Stimulated activated CD8-positive, alpha-beta memory T cell treated with anti-CD3 and anti-CD28 coated beads, Interleukin-4, amount 100 ng/mL, for 1 hour (primary cell): ENCODE data around the gene ZNF865.

ENCODE experiments used
- DNase-seq, 2 donors: peaks; one replicate each; pipeline ENCODE4 v3.0.0-alpha.2; 2020; ENCODE audit warnings: low read depth in 2 of 2, low spot score in 1 of 2

The ZNF865 gene

GRCh38 chr19:55605207-55605636, 225 bp upstream of the ZNF865 start:
- peak; percentile 95 to 97 for DNase-seq

GRCh38 chr19:55606471-55606787, 982 bp downstream of the ZNF865 start:
- no peak for DNase-seq

- DNase-seq = no peak
These were observed 1.4 kb downstream of the ZNF865 start for GRCh38 chr19:55606817-55607216.

- DNase-seq = no peak
These were observed 3.9 kb downstream of the ZNF865 start for GRCh38 chr19:55609326-55609725.

GRCh38 chr19:55611300-55611982, 6.0 kb downstream of the ZNF865 start:
- no peak for DNase-seq

- DNase-seq = no peak
These were observed 6.7 kb downstream of the ZNF865 start for GRCh38 chr19:55611983-55612645.

GRCh38 chr19:55613396-55613795, 7.9 kb downstream of the ZNF865 start:
- DNase-seq = no peak

- DNase-seq = no peak
These were observed 8.7 kb downstream of the ZNF865 start for GRCh38 chr19:55613930-55614710.

GRCh38 chr19:55614711-55615542, 9.5 kb downstream of the ZNF865 start:
- DNase-seq = no peak

GRCh38 chr19:55615543-55616394, 10.3 kb downstream of the ZNF865 start:
- DNase-seq = no peak

- no peak for DNase-seq
These were observed 11.0 kb downstream of the ZNF865 start for GRCh38 chr19:55616395-55616875.

GRCh38 chr19:55617426-55617825, 12.0 kb downstream of the ZNF865 start:
- DNase-seq = no peak

- no peak for DNase-seq
These were observed 13.0 kb downstream of the ZNF865 start for GRCh38 chr19:55618426-55618825.

- DNase-seq = no peak
These were observed 13.8 kb downstream of the ZNF865 start for GRCh38 chr19:55619286-55619685.

GRCh38 chr19:55620410-55621204, 15.2 kb downstream of the ZNF865 start:
- DNase-seq = no peak

- DNase-seq = no peak
These were observed 15.8 kb downstream of the ZNF865 start for GRCh38 chr19:55621205-55621672.

GRCh38 chr19:55621673-55622231, 16.3 kb downstream of the ZNF865 start:
- no peak for DNase-seq

- no peak for DNase-seq
These were observed 17.0 kb downstream of the ZNF865 start for GRCh38 chr19:55622242-55622969.
